Subcutaneous abdominal adipose tissue (tissue), 5 donors: ENCODE results near the gene SLC25A26.
A peak's percentile ranks its signal among the peaks of the same experiment; 100 is the strongest.

Experiments used
- H3K27ac ChIP-seq: one replicate; pipeline ENCODE4 v1.7.0; 2013; ENCODE audit warnings: low read depth, mild to moderate bottlenecking, inconsistent platforms, low read length, moderate library complexity
- H3K27me3 ChIP-seq, 5 donors: one replicate each; pipeline ENCODE4 v1.7.0; 2013; ENCODE audit warnings: low read length in 5 of 5, inconsistent platforms in 1 of 5; ENCODE audit not compliant: control insufficient read depth in 5 of 5, insufficient read depth in 4 of 5
- H3K36me3 ChIP-seq, 5 donors: one replicate each; pipeline ENCODE4 v1.7.0; 2013; ENCODE audit warnings: low read length in 5 of 5; ENCODE audit not compliant: control insufficient read depth in 5 of 5, insufficient read depth in 5 of 5
- H3K4me1 ChIP-seq, 5 donors: one replicate each; pipeline ENCODE4 v1.7.0; 2013; ENCODE audit warnings: low read length in 5 of 5, mild to moderate bottlenecking in 3 of 5, moderate library complexity in 1 of 5; ENCODE audit not compliant: control insufficient read depth in 5 of 5, insufficient read depth in 5 of 5
- H3K4me3 ChIP-seq, 5 donors: one replicate each; pipeline ENCODE4 v1.7.0; 2013; ENCODE audit warnings: low read length in 5 of 5, low read depth in 1 of 5
- H3K9ac ChIP-seq, 5 donors: one replicate each; pipeline ENCODE4 v1.7.0; 2013; ENCODE audit warnings: low read length in 5 of 5, mild to moderate bottlenecking in 4 of 5, moderate library complexity in 3 of 5
- H3K9me3 ChIP-seq, 5 donors: one replicate each; pipeline ENCODE4 v1.7.0; 2013; ENCODE audit warnings: low read length in 5 of 5; ENCODE audit not compliant: control insufficient read depth in 5 of 5
- donor health status: healthy.
- donor health status: healthy.
- donor health status: healthy.
- donor health status: healthy.
- donor health status: healthy.

SLC25A26 gene, protein sequence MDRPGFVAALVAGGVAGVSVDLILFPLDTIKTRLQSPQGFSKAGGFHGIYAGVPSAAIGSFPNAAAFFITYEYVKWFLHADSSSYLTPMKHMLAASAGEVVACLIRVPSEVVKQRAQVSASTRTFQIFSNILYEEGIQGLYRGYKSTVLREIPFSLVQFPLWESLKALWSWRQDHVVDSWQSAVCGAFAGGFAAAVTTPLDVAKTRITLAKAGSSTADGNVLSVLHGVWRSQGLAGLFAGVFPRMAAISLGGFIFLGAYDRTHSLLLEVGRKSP

DNA sequence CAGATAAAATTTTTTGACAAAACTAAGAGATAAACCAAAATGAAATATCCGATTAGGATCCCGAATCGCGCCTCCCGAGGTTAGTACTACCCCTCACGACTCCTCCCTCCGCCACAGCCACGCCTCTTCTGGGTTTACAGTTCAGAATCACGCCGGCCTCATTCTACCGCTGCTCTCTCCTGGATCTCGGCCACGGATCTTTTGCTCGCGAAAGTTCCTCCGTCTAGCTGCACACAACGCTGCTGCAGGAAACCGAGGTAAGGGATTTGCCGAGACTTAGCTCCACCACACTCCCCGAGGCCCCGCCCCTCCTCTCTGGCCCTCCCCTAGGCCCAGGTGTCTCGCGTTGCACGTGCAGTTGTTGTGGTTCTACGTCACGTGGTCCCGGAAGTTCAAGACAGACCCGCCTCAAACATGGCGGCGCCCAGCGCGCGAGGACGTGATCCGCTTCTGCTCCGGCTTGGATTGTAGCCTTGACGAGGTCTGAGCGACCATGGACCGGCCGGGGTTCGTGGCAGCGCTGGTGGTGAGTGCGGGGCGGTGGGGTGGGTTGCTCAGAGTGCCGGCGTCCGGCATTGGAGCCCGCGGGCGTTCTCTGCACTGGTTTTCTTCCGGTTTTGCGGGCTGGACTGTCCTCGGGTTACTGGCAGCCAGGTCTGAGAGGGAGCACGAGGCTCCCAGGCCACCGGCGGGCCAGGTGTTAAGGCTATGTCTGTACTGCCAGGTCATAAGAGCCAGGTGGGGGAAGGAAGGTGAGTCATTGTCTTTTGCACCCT lies at the start of gene SLC25A26:
SLC25A26 (plus strand) TSS at position 400 of the 776 bp plus-strand sequence; CDS start at position 494, 94 bp downstream.
- H3K4me1 ChIP-seq = peaks cover 0 to 18% (median 13%) of the 10 kb centered on the region in 5 donors
- peak within 1 kb of the TSS; percentile 63 for H3K27ac ChIP-seq
- no peaks in the 10 kb centered on the region for H3K27me3 ChIP-seq
- no peaks in the 10 kb centered on the region for H3K9me3 ChIP-seq
- peak within 1 kb of the TSS in 4 of 5 donors; percentile 76 to 89 (median 82) for H3K9ac ChIP-seq
- H3K4me3 ChIP-seq = peak within 1 kb of the TSS; percentile 67 to 95 (median 85)
- peaks cover 0 to 7% (median 4%) of the 10 kb centered on the region in 5 donors for H3K36me3 ChIP-seq

DNA sequence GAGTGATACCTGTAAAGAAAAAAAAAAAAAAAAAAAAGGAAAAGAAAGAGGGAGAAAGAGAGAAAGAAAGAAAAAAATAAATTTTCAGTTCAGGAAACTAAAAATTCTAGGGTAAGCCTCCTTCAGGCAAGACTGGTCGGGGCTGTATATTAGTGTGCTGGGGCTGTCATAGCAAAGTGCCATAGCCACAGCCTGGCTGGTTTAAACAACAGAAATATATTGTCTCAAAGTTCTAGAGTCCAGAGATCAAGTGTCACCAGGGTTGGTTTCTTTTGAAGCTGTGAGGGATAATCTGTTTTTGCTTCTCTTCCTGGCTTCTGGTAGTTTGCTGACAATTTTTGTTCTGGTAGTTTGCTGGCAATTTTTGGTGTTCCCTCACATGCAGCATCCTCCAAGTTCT lies 48.4 kb upstream of the SLC25A26 start:
- H3K4me3 ChIP-seq = no peak overlapping the region
- no peak overlapping the region for H3K9ac ChIP-seq
- no peaks in the 10 kb centered on the region for H3K36me3 ChIP-seq
- peaks cover 0 to 6% (median 0%) of the 10 kb centered on the region in 5 donors for H3K4me1 ChIP-seq
- H3K27ac ChIP-seq = no peak overlapping the region
- no peaks in the 10 kb centered on the region for H3K9me3 ChIP-seq
- H3K27me3 ChIP-seq = no peaks in the 10 kb centered on the region

DNA sequence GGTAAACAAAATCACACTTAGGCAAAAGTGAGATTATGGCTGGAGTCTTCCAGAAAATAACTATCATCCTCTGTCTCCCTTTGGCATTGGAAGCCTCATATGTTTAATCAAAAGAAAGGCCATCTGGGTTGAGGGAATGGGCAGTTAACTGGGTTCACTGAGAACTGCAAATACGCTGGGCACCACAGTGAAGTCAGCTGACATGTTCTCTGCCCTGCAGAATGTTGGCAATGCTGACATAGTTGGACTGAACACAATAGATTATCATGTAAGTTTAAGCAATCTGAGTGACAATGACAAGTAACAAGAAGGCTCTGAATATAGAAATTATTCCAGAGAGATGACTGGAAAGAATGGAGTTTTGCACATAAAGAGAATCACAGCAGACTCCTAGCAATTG lies 43.8 kb upstream of the SLC25A26 start:
- Histone ChIP-seq H3K27ac (no peak overlapping the region), H3K4me1 (peaks cover 0 to 14% (median 4%) of the 10 kb centered on the region in 5 donors), H3K4me3 (no peak overlapping the region), H3K27me3 (no peaks in the 10 kb centered on the region), H3K9ac (no peak overlapping the region), H3K36me3 (no peaks in the 10 kb centered on the region), H3K9me3 (peaks cover 0 to 3% (median 0%) of the 10 kb centered on the region in 5 donors)

DNA sequence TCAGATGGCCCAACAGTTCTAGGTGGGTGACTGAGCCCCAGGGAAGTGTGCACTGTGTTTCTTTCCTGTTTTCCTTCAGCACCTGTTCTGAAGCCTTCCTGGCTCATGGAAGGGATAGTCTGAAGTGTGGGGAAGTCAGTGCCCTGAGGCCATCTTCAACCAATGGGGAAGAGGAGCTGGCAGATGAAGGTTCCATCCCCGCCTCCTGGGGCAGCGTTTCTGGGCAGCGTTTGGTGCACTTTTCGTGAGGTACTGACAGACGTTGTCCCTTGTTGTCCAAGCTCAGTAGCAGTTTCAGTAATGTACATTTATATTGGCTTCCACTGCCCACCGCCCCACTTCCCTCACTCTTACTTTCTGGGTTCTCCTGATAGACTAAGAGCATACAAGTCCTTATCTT lies 42.6 kb upstream of the SLC25A26 start:
- Histone ChIP-seq H3K27me3 (no peaks in the 10 kb centered on the region), H3K4me3 (no peak overlapping the region), H3K27ac (no peak overlapping the region), H3K9ac (no peak overlapping the region), H3K36me3 (no peaks in the 10 kb centered on the region), H3K4me1 (peaks cover 0 to 14% (median 4%) of the 10 kb centered on the region in 5 donors), H3K9me3 (peaks cover 0 to 3% (median 0%) of the 10 kb centered on the region in 5 donors)

DNA sequence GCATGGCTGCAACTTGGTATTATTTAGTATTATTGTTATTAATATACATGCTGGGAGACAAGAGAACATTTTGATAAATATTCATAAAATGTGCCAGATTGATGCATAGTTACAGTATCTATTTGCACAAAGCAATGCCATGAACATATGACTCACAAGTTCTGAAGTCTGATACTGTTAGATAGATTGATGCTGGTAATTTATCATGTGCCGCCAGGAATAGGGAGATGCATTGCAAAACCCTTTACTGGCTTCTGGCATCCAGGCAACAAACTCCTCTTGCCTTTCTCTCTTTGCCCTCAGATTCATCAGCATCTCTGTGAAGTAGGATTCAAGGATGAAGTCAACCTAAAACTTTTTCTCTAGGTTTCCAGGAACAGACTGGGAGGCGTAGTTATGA lies 41.0 kb upstream of the SLC25A26 start:
- H3K4me3 ChIP-seq = no peak overlapping the region
- H3K27ac ChIP-seq = no peak overlapping the region
- peaks cover 0 to 14% (median 4%) of the 10 kb centered on the region in 5 donors for H3K4me1 ChIP-seq
- H3K36me3 ChIP-seq = no peaks in the 10 kb centered on the region
- H3K27me3 ChIP-seq = no peaks in the 10 kb centered on the region
- peaks cover 0 to 3% (median 0%) of the 10 kb centered on the region in 5 donors for H3K9me3 ChIP-seq
- no peak overlapping the region for H3K9ac ChIP-seq

DNA sequence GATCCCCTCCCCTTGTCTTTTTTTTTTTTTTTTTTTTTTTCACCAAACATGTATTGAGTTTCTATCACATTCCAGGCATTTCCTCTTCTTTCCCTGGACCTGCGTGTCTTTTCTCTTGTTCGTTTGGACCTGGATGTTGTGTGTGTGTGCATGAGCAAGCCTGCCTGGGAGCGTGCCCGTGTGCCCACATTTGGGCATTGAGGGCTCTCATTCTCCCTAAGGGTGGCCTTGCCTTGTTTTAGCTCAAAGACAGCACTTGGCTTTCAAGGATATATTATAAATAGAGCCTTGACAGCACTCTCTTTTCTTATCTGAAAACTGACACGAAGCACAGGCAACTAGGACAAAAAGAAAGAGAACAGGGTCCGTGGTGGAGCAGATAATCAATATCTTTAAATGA lies 39.0 kb upstream of the SLC25A26 start:
- peaks cover 0 to 3% (median 0%) of the 10 kb centered on the region in 5 donors for H3K9me3 ChIP-seq
- no peak overlapping the region for H3K4me3 ChIP-seq
- H3K4me1 ChIP-seq = peaks cover 0 to 14% (median 4%) of the 10 kb centered on the region in 5 donors
- H3K9ac ChIP-seq = no peak overlapping the region
- no peaks in the 10 kb centered on the region for H3K36me3 ChIP-seq
- H3K27me3 ChIP-seq = no peaks in the 10 kb centered on the region
- H3K27ac ChIP-seq = no peak overlapping the region

DNA sequence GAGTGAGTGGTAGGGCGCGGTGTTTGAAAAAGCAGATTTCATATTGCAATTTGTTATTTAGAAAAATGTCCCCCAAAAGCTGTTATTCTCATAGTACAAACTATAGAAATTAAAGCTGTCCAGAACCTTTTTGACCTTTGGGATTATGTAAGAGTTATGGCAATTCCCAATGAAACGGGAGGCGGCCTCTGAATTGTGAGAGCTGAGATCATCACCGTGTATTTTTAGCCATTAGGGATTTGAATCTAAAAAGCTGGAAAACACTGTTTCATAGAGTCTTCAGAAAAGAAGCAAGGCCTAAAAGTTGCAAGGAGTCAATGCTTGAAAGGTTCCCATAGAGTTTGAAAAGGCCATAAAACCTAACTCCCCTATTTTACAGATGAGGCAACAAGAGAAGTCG lies 38.6 kb upstream of the SLC25A26 start:
- no peak overlapping the region for H3K27ac ChIP-seq

DNA sequence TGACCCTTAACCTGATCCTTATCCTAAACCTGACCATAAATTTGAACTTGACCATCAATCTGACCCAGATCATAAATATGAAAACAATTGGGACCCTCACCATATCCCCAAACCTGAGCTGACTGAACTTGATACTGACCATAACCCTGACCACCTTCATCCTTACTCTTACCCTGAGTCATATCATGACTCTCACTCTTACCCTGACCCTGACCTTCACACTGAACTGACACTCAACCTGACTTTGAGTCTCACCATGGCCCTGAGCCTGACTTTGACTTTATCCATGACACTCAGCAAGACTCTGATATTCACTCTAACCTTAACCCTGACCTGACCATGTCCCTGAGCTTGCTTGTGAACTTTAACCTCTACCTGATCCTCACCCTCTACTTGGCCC lies 34.3 kb upstream of the SLC25A26 start:
- no peaks in the 10 kb centered on the region for H3K9me3 ChIP-seq
- no peaks in the 10 kb centered on the region for H3K36me3 ChIP-seq
- H3K4me3 ChIP-seq = no peak overlapping the region
- peaks cover 0 to 5% (median 4%) of the 10 kb centered on the region in 5 donors for H3K4me1 ChIP-seq
- no peak overlapping the region for H3K9ac ChIP-seq
- no peaks in the 10 kb centered on the region for H3K27me3 ChIP-seq
- H3K27ac ChIP-seq = no peak overlapping the region

More for the DNA sequence above, 38.6 kb upstream of the SLC25A26 start:
- H3K9me3 ChIP-seq = peaks cover 0 to 3% (median 0%) of the 10 kb centered on the region in 5 donors
- H3K9ac ChIP-seq = no peak overlapping the region
- no peaks in the 10 kb centered on the region for H3K27me3 ChIP-seq
- H3K36me3 ChIP-seq = no peaks in the 10 kb centered on the region
- H3K4me3 ChIP-seq = no peak overlapping the region
- peaks cover 0 to 11% (median 4%) of the 10 kb centered on the region in 5 donors for H3K4me1 ChIP-seq

DNA sequence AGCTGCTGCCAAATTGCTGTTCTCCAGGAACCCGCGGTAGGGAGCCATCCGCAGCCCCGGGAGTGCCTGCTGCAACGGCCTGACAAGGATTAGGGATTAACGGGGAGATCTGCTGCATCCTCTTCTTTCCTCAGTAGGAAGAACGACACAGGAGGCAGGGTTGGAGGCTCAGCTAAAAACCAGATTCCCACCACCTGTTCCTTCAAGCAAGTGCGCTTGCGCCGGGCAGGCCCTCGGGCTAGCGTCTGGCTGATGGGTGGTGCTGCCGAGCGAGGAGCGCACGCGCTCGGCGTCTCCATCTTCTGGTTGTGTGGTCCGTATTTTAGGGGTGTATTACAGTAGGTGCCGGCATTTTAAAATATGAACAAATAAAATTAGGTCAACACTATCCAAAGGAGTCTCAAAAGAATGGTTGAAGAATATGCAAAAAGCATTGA lies 25.4 kb upstream of the SLC25A26 start:
- H3K36me3 ChIP-seq = no peaks in the 10 kb centered on the region
- H3K9me3 ChIP-seq = no peaks in the 10 kb centered on the region
- H3K4me1 ChIP-seq = peaks cover 0 to 10% (median 7%) of the 10 kb centered on the region in 5 donors
- H3K27ac ChIP-seq = no peak overlapping the region
- peak overlapping the region; percentile 46 to 67 (median 55) for H3K4me3 ChIP-seq
- H3K9ac ChIP-seq = peak overlapping the region in 1 of 5 donors; percentile 42
- peaks cover 0 to 3% (median 0%) of the 10 kb centered on the region in 5 donors for H3K27me3 ChIP-seq

DNA sequence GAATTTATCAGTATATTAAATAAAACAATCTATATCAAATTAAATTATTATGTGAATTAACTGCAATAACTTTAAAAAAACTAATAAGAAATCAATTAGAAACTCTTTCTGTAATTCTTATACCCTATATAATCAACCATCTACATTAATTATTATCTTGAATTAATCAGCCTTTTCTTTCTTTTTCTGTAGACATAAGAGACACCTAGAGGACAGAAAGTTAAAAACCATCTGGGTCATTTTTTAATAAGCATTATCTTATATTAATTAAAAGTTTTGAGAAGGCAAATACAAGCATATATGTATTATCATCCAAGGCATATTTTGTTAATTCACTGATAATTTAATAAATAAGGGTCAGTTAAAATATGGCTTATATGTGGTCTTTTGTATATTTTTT lies 24.2 kb upstream of the SLC25A26 start:
- H3K27ac ChIP-seq = no peak overlapping the region
- no peaks in the 10 kb centered on the region for H3K36me3 ChIP-seq
- peaks cover 0 to 10% (median 7%) of the 10 kb centered on the region in 5 donors for H3K4me1 ChIP-seq
- no peak overlapping the region for H3K9ac ChIP-seq
- H3K4me3 ChIP-seq = no peak overlapping the region
- H3K27me3 ChIP-seq = peaks cover 0 to 3% (median 0%) of the 10 kb centered on the region in 5 donors
- H3K9me3 ChIP-seq = no peaks in the 10 kb centered on the region
